ENCODE data around the gene VASH1.
A peak's percentile ranks its signal among the peaks of the same experiment; 100 is the strongest.

The VASH1 gene

GRCh38 chr14:76773188-76773885 is 12.1 kb downstream of the VASH1 start:
- peak; percentile 34 for DNase-seq

DNA sequence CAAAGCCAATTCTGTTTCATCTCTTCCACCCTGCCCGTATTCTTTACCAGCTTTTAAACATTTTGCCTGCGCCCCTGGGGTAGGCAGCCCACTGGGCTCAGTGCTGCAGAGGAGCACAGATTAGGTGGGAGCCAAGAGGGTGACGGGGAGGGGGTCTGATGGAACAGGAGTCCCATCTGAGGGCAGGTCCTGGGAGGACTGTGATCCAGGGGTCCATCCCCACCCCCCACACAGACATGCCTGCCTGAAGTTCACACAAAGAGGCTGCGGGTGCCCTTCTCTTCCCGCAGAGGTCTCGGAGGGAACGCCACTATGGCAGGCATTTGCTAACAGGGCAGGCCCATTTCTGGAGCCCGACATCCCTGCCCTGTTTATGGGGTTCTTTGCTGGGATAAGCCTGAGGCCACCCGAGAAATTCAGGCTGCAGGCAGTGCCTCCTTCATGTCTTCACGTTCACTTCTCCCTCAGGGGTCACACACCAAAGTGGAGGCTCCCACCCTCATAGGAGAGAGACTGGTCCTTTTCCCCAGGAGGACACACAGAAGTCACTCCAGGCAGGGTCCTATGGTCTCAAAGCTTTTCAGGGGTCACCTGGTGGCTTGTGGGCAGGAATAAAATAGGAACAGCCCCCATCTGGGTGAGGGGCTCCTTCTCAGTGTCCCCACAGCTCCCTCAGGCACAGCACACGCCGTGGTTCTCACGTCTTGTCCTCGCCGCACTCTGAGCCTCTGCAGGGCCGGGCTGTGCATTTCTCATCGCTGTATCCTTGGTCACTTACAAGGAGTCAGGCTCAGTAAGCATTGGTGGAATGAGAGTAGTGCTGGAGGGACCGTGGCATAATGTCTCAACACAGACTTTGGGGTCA is 12.9 kb downstream of the VASH1 start:
- no peak for DNase-seq

GRCh38 chr14:76774821-76775694 is 13.8 kb downstream of the VASH1 start:
- no peak for DNase-seq

- no peak for DNase-seq
These were observed 14.6 kb downstream of the VASH1 start for GRCh38 chr14:76775695-76776427.

DNA sequence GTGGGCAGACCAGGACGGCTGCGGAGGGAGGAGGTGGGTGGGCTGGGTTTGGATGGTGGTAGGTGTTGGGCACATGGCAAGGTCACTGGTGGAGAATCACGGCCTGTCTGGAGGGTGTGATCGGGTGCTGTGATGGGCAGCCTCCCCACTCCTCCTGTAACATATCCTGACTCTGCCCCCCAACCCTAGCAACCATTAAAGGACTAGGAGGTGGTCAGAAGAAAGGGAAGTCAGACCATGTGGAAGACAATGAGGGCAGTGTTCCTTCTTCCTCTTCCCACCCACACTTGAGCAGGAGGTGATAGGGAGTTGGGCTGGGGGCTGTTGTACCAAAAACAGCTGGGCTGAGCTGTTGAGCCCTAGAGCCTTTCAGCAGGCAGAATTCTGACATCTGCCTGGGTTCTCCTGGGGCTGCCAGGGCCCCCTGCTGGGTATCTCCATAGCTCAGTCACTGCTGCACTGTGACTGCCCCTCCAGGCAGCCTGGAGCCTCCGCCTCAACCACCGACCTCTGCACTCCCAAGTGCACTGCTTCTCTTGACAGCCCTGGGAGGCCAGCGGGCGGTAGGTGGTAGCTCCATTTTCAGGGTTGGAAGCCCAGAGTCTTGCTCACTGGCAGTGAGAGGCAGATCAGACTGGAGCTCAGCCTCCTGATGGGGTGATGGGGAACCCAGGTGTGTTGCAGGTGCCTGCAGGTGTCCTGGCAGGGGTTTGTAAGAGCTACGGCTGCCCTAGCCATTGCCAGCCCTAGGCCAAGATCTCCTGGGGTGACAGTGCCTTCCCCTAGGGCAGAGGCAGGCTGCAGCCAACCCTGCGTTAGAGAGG is 15.4 kb downstream of the VASH1 start:
- peak; percentile 41 for DNase-seq

DNA sequence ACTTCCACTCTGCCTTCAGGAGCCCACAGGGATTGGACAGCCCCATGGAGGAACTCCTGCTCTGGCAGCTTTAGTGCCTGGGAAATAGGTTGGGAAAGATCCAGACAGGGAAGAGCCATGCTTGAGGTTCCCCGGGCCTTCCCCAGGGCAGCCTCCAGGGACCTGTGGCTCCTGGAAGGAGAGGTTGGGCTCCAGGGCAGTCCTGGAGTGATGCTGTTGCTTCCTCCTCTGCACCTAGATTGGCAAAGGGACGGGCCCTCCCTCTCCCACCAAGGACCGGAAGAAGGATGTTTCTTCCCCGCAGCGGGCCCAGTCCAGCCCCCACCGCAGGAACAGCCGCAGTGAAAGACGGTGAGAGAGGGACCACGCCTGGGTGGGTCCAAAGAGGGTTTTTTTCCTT is 16.5 kb downstream of the VASH1 start:
- no peak for DNase-seq

- DNase-seq, result no peak
These were observed 17.4 kb downstream of the VASH1 start for GRCh38 chr14:76778546-76779215.

- no peak for DNase-seq
These were observed 18.2 kb downstream of the VASH1 start for GRCh38 chr14:76779221-76780057.

DNA sequence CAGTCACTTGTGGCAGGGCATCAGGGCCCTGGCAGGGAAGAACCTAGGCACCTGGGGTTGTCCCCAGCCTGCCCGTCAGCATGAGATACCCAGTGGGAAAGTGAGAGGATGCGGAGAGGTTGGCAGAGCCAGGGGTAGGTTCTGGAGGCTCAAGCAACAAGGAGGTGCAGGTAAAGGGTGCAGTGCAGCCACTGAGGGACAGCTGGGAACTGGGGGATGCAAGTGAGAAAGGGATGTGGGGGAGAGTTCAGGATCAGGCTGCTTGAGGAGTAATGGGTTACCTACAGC is 18.7 kb downstream of the VASH1 start:
- DNase-seq, result no peak

DNA sequence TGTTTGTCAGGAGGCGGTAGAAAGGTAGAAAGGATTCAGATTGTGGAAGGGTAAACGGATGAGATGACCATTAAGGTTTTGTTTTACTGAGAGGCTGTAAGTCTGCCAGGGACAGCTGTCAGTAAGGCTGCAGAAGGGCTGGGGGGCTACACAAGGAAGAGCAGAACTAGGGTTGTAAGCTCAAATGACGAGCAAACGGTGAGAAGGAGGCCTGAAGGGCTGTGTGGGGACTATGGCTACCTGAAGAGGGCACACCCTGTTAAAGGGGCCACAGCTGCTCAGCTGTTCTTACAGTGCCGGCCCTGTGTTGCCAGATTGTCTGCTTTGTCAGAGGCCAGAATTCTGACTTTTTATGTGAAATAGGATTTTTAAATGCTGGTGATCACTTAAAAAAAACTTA is 19.1 kb downstream of the VASH1 start:
- no peak for DNase-seq

DNA sequence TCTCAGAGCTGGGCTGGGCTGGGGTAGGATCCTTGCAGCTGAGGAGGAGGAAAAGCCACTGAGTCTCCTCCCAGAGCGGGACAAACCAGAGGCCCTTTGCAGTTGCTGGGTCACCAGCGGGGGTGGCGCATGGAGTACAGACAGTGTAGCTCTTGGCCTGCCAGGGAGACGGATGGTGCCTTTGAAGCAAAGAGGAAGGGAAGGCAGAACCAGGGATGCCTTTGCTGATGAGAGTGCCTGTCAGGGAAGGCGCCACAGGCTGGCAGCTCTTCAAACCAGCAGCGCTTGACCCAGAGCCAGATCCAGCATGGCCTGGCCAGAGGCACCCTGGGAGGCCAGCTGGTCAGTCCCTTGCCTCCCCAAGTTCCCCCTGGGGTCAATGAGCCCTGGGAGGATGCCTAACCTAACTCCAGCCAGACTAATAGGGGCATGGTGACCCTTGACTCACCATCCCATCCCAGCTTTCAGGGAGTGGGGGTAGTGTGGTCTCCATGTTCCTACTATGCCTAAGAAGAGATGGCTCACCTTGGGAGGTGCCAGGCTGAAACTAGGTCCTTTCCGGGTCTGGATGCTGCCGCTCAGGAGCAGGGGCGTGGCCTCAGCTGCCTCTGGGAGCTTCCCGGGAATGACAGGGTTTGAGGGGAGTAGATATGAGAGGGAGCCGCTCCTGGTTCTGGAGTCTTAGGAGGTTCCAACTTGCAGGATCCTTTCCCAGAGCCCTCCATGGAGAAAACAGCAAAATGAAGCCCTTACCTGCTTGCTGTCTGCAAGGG is 19.8 kb downstream of the VASH1 start:
- DNase-seq, result no peak

DNA sequence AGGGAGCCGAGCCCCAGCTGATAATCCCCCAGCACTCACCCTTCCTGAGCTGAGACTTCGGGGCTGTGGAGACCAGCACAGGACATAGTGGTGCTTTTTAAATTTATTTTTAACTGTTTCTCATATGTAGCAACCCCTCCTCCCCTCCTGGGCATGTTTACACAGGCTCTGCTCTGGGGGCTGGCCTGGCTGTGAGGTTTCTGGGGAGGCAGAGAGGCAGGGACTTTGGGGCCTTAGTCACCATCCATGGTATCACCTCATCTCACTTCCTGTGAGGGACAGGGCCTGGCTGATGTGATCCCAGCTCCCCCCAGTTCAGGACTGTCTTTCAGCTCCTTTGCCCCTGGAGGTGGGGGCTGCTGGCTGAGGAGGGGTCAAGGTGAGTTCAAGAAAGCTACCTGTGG is 20.4 kb downstream of the VASH1 start:
- no peak for DNase-seq

DNA sequence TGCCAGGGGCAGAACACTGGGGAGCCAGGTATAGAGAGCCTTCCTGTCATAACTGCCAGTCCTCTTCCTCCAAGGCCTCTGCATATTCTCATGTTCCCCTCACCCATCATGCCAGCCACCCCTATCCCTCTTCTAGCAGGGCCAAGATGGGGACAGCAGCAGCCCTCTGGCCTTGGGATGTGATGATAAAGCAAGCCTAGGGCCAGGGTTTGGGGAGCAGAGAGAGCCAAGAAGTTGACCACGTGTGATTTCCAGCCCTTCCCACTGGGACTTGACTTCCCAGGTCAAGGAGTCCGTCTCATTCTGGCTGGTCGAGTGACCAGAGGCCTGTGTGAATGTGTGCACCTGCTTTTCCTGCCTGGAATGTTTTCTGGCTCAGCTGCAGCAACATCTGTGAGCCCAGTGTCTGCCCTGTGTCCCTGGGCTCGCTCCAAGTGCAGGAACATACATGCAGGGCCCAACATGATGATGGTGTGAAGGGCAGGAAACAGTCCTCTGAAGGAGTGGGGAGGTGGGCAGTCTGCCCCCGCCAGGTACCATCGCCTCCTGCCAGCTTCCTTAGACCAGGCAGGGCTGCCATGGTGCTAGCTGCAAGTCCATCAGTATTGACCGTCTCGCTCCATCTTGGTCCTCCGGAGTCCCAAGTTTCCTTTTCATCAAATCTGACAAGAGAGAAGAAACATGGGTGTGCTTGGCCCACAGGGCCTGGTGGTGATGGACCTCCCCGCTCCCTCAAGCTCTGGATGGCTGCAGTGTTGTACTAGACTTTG is 21.0 kb downstream of the VASH1 start:
- DNase-seq, result no peak

DNA sequence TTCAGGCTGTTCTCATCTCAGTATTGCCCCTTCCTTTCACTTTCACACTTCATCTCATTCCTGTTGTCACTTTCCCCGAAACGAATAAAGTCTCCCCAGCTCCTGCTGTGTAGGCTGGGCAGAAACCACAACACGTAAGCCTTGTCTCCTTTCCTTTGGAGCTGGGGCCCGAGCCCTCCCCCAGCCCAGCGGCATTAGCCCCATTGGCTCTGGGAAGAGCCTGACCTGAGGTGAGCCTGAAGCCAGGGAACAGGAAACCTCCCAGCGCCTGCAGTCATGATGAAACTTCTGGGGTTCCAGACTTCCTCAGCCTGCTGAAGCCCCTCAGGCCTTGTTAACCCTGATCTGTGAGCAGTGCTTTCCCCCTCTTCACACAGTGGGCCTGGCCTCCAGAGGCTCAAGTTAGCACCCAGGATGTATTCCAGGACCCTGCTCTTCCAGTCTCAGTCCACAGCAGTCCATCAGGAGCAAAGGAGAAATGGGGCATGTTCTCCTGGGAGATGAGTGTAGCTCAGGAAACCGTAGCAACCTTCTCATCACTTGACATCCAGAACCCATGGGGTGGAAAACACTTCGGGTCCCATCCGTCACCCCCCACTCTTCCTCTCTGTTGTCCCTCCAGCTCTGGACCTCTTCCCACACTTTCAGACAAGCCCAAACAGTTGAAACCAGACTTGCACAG is 21.8 kb downstream of the VASH1 start:
- no peak for DNase-seq

GRCh38 chr14:76784266-76784874 is 23.1 kb downstream of the VASH1 start:
- no peak for DNase-seq

GRCh38 chr14:76784881-76785280 is 23.6 kb downstream of the VASH1 start:
- peak; percentile 63 for DNase-seq

DNA sequence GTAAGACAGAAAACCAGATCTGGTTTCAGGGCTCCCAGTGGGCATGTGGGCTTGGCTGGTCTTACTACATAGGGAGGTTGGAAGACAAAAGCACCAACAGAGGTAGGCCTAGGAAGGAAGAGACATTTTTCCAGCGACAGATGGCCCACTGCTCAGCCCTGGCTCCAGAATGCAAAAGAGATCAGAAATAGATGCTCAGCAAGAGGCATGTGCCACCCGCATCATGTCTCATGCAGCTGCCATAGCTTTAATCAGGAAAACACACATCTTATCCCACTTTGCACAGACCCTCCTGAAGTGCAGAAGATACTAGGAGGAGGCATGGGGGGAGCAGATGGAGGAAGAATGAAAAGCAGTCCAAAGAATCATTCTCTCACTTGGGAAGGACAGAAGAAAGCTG is 25.3 kb downstream of the VASH1 start:
- no peak for DNase-seq

- no peak for DNase-seq
These were observed 31.2 kb downstream of the VASH1 start for GRCh38 chr14:76792422-76792821.

Data from RPMI8226 (cell line).